ENCODE results near the gene DQX1.

DNA sequence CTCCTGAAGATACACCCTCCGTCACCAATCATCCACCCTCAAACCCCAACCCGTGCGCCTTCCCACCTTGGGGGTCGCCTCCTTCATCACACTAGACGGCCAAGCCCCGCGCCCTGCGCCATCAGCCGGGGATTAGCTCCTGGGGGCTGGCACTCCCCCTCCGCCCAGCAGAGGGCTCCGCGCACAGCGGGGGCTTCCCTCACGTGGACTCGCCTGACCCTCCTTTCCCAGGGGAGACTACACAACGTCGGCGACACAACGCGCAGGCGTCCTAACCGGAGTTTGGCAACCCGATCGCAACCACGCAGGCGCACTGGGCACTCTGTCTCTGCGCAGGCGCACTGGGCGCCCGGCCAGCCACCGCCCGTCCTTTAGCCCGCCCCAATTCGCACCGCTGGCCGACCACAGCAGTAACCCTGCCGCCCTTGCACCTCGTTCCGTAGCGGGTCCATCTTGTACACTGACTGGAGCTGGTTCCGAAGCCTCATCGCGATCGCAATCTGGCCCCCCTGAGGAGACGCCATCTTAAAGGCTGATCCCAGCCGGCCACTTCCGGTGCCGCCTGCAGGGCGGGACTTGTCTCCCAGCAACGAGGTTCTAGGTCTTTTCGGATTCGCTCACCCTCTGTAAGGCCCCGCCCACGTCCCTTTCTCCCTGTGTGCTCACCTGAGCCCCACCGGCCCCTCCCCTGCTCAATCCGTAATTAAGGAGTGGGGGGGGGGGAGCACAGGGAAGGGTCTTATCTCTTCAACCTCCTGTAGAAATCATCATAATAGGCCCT lies 18.7 kb downstream of the DQX1 start, which contains the start of gene PCGF1:
- TF ChIP-seq, protein P1, sequence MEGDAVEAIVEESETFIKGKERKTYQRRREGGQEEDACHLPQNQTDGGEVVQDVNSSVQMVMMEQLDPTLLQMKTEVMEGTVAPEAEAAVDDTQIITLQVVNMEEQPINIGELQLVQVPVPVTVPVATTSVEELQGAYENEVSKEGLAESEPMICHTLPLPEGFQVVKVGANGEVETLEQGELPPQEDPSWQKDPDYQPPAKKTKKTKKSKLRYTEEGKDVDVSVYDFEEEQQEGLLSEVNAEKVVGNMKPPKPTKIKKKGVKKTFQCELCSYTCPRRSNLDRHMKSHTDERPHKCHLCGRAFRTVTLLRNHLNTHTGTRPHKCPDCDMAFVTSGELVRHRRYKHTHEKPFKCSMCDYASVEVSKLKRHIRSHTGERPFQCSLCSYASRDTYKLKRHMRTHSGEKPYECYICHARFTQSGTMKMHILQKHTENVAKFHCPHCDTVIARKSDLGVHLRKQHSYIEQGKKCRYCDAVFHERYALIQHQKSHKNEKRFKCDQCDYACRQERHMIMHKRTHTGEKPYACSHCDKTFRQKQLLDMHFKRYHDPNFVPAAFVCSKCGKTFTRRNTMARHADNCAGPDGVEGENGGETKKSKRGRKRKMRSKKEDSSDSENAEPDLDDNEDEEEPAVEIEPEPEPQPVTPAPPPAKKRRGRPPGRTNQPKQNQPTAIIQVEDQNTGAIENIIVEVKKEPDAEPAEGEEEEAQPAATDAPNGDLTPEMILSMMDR (conservative IDR thresholded peaks at IDR 0.05) = peak; percentile 54
- no peak for TF ChIP-seq EZH2 (IDR thresholded peaks at IDR 0.05; ENCODE audit: low read depth)

All from PC-9 (cell line).